ENCODE data around the gene GSTA2.
"Not testable (repeated sequence)": the region's sequence is repeated elsewhere in the genome, so short reads cannot be mapped to it uniquely, and the experiment has no call there.

The GSTA2 gene

DNA sequence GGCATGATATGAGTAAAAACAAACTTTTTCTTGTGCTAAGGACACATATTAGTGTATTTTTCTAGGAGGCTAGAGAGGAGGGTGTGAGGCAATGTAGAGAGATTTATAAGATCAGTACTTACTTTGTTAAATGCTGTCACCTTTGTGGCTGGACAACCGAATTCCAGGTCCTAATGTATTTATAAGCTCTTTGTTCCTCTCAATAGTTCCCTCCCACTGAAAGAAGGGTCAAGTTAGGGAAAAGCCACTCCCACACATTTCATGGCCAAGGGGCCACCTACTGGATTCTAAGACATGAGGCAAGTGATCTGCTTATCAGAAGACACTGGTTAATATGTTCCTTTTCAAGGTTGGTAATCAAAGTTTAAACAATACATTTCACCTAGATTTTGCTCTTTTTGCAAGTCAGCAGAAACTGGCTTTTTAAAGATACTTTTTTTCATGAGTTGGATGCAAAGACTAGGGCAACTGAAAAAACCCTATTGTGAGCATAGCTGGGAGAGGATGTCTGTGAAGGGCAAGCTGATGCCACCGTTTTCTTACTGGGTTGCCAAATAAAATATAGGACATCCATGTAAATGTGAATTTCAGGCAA lies at the start of gene GSTA2:
TSS of gene GSTA2 (minus strand) at position 154 of the 595 bp plus-strand sequence. CDS start 5,528 bp downstream, outside the sequence.
- DNase-seq (ENCODE audit: low read depth) = not testable (repeated sequence)

DNA sequence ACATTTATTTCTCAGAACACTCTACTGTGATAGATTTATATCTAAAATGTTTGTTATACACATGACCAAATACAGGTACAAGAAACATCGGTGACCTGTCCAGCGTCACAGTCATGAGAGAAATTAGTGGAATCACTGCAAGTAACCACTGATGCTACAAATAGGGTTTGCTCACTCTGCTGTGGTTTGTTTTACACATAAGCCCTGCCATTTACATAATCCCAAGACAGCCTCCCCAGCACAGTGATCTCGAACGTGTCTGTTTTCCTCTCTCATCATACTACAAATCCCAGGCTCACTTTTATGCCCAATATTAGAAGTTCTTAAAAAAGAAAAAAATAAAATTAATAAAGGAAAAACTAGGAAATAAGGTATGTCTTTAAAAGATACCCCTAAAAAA lies 46.5 kb upstream of the GSTA2 start:
- not testable (repeated sequence) for DNase-seq (ENCODE audit: low read depth)

DNA sequence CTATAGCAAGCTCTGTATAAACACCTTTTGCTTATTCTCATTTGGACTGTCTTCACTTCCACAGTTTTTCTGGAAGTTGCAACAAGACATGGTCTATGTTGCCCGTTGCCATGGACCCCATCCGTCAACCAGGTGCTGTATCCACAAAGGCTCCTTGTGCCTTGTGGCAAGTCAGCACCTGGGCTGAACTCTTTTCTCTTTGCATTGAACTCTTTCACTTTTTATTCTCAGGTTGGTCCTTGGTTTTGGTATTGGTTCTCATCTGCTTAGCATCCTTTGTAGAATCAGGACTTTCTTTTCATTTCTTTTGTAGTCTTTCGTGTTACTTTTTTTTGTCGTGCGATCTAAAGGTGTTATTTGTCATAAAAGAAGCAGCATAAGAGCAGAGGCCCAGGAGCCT lies 45.4 kb upstream of the GSTA2 start:
- no peak for DNase-seq (ENCODE audit: low read depth)

DNA sequence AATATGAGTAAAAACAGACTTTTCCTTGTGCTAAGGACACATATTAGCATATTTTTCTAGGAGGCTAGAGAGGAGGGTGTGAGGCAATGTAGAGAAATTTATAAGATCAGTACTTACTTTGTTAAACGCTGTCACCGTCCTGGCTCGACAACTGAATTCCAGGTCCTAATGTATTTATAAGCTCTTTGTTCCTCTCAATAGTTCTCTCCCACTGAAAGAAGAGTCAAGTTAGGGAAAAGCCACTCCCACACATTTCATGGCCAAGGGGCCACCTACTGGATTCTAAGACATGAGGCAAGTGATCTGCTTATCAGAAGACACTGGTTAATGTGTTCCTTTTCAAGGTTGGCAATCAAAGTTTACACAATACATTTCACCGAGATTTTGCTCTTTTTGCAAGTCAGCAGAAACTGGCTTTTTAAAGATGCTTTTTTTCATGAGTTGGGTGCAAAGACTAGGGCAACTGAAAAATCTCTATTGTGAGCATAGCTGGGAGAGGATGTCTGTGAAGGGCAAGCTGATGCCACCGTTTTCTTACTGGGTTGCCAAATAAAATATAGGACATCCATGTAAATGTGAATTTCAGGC lies 40.5 kb upstream of the GSTA2 start, which contains the start of gene GSTA1:
TSS of gene GSTA1 (minus strand) at position 149 of the 588 bp plus-strand sequence. CDS start 4,549 bp downstream, outside the sequence.
- not testable (repeated sequence) for DNase-seq (ENCODE audit: low read depth)

GRCh38 chr6:52802806-52803205 lies 39.5 kb upstream of the GSTA2 start:
- no peak for DNase-seq (ENCODE audit: low read depth)

- DNase-seq (ENCODE audit: low read depth) = no peak
These were observed 38.0 kb upstream of the GSTA2 start for GRCh38 chr6:52801188-52801841.

- DNase-seq (ENCODE audit: low read depth) = not testable (repeated sequence)
These were observed 36.0 kb upstream of the GSTA2 start for GRCh38 chr6:52799272-52799671.

GRCh38 chr6:52794366-52794765 lies 31.1 kb upstream of the GSTA2 start:
- DNase-seq (ENCODE audit: low read depth) = not testable (repeated sequence)

DNA sequence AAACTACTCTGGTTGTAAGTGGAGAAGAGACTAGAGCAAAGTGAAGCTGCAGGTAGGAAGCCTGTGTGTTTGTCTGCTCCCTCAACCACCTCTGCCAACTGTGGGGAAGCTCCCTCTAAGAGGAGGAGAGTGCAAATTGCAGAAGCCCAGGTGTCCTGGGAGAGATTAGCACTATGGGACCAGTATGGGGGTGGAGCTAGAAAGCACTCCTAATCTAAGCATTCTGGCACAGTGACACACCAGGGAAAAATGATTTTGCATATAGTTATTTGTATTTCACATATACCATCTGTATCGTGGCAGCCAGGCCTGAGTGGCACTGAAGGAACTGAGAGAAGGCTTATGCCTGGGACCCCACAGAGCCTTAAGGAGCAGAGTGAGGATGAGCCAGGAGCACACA lies 27.6 kb upstream of the GSTA2 start:
- no peak for DNase-seq (ENCODE audit: low read depth)

DNA sequence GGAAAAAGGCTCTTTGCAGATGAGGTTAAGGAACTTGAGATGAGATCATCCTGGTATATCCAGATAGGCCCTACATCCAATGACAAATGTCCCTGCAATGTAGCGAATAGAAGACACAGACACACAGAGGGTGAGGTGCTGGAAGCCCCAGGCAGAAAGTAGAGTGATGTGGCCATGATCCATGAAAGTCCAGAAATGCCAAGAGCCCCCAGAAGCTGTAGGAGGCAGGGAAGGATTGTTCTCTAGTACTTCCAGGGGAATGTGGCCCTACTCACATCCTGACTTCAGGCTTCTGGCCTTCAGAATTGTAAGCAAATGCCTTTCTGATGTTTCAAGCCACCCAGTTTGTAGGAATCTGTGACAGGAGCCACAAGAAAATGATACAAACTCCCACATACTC lies 26.4 kb upstream of the GSTA2 start:
- DNase-seq (ENCODE audit: low read depth) = not testable (repeated sequence)

GRCh38 chr6:52788478-52788877 lies 25.2 kb upstream of the GSTA2 start:
- no peak for DNase-seq (ENCODE audit: low read depth)

DNA sequence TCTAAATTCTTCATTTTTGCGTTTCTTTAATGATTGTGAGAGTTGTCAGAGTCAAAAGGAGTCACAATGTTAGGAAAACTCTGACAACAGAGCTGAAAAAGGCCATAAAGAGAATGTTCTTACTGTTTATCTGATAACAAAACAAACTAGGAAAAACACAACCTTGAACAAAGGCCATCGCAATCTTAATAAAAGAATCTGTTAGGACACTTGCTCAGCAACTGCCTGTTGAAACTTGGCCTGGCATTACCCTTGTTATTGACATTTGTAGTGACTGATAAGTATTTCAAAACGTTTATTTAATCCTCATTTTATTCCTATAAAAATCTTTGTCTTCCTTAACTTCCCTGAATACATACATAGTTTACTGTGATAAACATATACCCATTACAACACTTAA lies 24.6 kb upstream of the GSTA2 start:
- no peak for DNase-seq (ENCODE audit: low read depth)

DNA sequence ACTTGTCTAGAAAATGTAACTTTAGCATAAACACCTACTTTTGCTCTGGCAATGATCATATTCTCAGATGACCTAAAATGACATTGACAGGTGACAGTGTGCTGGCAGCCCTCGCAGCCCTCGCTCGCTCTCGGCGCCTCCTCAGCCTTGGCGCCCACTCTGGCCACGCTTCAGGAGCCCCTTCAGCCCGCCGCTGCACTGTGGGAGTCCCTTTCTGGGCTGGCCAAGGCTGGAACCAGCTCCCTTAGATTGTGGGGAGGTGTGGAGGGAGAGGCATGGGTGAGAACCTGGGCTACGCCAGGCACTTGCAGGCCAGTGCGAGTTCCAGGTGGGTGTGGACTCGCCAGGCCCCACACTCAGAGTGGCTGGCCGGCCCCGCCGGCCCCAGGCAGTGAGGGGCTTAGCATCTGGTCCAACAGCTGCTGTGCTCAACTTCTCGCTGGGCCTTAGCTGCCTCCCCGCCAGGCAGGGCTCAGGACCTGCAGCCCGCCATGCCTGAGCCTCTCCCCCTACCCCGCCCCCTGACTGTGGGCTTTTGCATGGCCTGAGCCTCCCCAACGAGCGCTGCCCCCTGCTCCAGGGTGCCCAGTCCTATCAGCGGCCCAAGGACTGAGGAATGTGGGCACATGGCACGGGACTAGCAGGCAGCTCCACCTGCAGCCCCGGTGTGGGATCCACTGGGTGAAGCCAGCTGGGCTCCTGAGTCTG lies 23.1 kb upstream of the GSTA2 start:
- DNase-seq (ENCODE audit: low read depth) = no peak

- not testable (repeated sequence) for DNase-seq (ENCODE audit: low read depth)
These were observed 19.5 kb upstream of the GSTA2 start for GRCh38 chr6:52782696-52783274.

GRCh38 chr6:52782209-52782608 lies 18.9 kb upstream of the GSTA2 start:
- not testable (repeated sequence) for DNase-seq (ENCODE audit: low read depth)

DNA sequence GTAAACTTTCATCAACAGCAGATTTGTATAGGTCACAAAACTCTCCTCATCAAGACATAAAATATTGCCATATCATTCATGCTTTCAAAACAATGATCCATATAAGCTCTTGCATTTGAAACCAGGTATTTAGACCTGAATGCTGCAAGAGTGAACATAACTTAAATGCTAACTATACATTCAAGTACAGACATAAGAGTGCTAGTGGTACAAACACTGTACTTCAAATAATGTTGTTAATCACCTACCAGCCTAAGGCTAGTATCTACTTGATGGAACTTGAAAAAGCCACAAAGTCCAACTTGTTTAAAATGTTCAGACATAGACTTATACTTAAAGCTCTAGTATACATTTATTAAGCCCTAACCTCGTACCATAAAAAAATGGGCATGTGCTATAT lies 16.0 kb upstream of the GSTA2 start:
- no peak for DNase-seq (ENCODE audit: low read depth)

DNA sequence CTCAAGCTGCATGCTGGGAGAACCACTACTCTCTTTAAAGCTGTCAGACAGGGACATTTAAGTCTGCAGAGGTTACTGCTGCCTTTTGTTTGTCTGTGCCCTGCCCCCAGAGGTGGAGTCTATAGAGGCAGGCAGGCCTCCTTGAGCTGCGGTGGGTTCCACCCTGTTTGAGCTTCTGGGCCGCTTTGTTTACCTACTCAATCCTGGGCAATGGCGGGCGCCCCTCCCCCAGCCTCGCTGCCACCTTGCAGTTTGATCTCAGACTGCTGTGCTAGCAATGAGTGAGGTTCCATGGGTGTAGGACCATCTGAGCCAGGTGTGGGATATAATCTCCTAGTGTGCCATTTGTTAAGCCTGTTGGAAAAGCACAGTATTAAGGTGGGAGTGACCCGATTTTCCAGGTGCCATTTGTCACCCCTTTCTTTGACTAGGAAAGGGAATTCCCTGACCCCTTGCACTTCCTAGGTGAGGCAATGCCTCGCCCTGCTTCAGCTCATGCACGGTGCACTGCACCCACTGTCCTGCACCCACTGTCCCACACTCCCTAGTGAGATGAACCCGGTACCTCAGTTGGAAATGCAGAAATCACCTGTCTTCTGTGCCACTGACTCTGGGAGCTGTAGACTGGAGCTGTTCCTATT lies 13.6 kb upstream of the GSTA2 start:
- DNase-seq (ENCODE audit: low read depth) = not testable (repeated sequence)

- not testable (repeated sequence) for DNase-seq (ENCODE audit: low read depth)
These were observed 6.1 kb upstream of the GSTA2 start for GRCh38 chr6:52769399-52769798.

DNA sequence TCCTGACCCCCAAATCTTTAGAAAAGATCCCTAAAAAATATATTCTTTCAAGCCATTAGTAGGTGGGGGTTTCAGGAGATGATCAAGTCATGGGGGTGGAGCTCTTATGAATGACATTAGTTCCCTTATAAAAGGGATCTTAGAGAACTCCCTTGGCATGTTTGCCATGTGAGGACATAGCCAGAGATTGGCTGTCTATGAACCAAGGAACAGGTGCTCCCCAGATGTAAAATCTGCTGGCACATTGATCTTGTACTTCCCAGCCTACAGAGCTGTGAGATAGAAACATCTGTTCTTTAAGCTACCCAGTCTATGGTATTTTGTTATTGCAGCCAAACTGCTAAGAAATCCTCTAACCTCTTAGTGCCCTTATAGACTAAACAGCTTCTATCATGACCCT lies 4.4 kb upstream of the GSTA2 start:
- not testable (repeated sequence) for DNase-seq (ENCODE audit: low read depth)

- not testable (repeated sequence) for DNase-seq (ENCODE audit: low read depth)
These were observed 1.4 kb downstream of the GSTA2 start for GRCh38 chr6:52761673-52762491.

All from activated T-helper 9 cell treated with anti-CD3 and anti-CD28 coated beads, Interleukin-2, amount 50 U/mL, for 16 hours (primary cell).